Body of pancreas (tissue), 4 donors: Measurements from ENCODE around the gene HAVCR1. TPM values are rescaled to one million over a fixed set of nuclear protein-coding genes. Genes with fewer than 3 reads are reported as not detected.

Experiments used
- ATAC-seq: fragments of 150-250 bp; one replicate; pipeline ENCODE4 v1.9.1; 2016
- DNase-seq, 4 donors: peaks; one replicate each; pipeline ENCODE4 v3.0.0-alpha.2; 2019
- H3K27ac ChIP-seq, 4 donors: fragments of 200-600 bp; sonication (generic); 1 replicate in 3 of 4; 2 replicates in 1 of 4; pipeline versions ENCODE4 v1.5.1 to v1.6.1; 2016 to 2019; ENCODE audit warnings: mild to moderate bottlenecking in 1 of 4, mixed read lengths in 1 of 4, moderate library complexity in 1 of 4
- H3K27me3 ChIP-seq, 2 donors: fragments of 200-600 bp; sonication (generic); one replicate each; pipeline ENCODE4 v1.6.0; 2016; ENCODE audit warnings: mild to moderate bottlenecking in 1 of 2
- H3K36me3 ChIP-seq, 2 donors: fragments of 200-600 bp; sonication (generic); replicated peaks in 1 of 2; 2 replicates each; pipeline ENCODE4 v1.5.1; 2016; ENCODE audit warnings: low read depth in 2 of 2; ENCODE audit not compliant: insufficient read depth in 1 of 2
- H3K4me1 ChIP-seq: fragments of 200-600 bp; sonication (generic); one replicate; pipeline ENCODE4 v1.6.0; 2016
- H3K4me3 ChIP-seq, 2 donors: fragments of 200-600 bp; sonication (generic); 1 replicate in 1 of 2; 2 replicates in 1 of 2; pipeline ENCODE4 v1.5.1; 2016 to 2019
- H3K9me3 ChIP-seq, 3 donors: fragments of 200-600 bp; sonication (generic); 1 replicate in 2 of 3; 2 replicates in 1 of 3; pipeline ENCODE4 v1.5.1; 2016
- POLR2A ChIP-seq, 3 donors: fragments of 450-650 bp; IDR thresholded peaks; one replicate each; pipeline ENCODE4 v1.6.1; 2016; ENCODE audit warnings: antibody characterized with exemption in 3 of 3, mild to moderate bottlenecking in 2 of 3
- WGBS, 2 donors: methylation state at CpG; one replicate each; pipeline ENCODE4 v1.1.5; 2017; 5-methylcytosine and 5-hydroxymethylcytosine counted together
- intact Hi-C: fragments of 100-400 bp; cut with DNase I; formaldehyde crosslinking; loops from one replicate; pipeline ENCODE4 v1.15.1; 2023
- total RNA-seq, 2 donors: library from RNA; depleted of rRNA; stranded (reverse); fragments of >200 nt; gene quantifications; one replicate each; pipeline ENCODE4 v1.1.0, GENCODE V29; 2016
- TF ChIP-seq, protein P1 (sequence below), 7 experiments: fragments of 450-650 bp in 4 of 7; fragments of 200-600 bp in 3 of 7; sonication (generic) in 3 of 7; IDR thresholded peaks; one replicate each; pipeline ENCODE4 v1.5.1; 2016 to 2019; ENCODE audit warnings: antibody characterized with exemption in 7 of 7

HAVCR1 gene
- total RNA-seq, 2 donors from 2014 or later: not detected

DNA sequence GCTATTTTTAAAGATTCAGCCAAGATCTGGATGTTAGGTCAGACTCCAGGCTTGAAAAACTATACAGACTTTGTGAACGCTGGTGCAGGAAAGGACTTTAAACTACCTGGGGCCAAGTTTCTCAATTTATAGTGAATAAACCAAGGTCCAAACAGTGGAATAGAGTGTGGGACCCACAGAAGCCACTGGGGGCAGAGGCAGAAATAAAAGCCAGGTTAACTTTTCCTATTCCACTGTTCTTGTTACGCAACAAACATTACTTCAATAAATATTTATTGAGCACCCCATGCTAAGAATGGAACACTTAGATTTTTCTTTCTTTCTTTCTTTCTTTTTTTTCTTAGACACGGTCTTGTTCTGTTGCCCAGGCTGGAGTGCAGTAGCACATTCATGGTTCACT, 11.0 kb upstream of the HAVCR1 start:
- Histone ChIP-seq H3K36me3 (no peaks in the 10 kb centered on the region), H3K27ac (no peak overlapping the region), H3K9me3 (no peaks in the 10 kb centered on the region), H3K27me3 (no peaks in the 10 kb centered on the region), H3K4me3 (no peak overlapping the region), H3K4me1 (no peaks in the 10 kb centered on the region)
- ATAC-seq: no peak
- no peak for DNase-seq
- WGBS, 2 donors: 71 to 82% methylated on average over 3 of the region's 3 CpGs
- intact Hi-C loops: no loop called here
- TF ChIP-seq POLR2A (IDR thresholded peaks at IDR 0.05): no peak
- TF ChIP-seq, protein P1, sequence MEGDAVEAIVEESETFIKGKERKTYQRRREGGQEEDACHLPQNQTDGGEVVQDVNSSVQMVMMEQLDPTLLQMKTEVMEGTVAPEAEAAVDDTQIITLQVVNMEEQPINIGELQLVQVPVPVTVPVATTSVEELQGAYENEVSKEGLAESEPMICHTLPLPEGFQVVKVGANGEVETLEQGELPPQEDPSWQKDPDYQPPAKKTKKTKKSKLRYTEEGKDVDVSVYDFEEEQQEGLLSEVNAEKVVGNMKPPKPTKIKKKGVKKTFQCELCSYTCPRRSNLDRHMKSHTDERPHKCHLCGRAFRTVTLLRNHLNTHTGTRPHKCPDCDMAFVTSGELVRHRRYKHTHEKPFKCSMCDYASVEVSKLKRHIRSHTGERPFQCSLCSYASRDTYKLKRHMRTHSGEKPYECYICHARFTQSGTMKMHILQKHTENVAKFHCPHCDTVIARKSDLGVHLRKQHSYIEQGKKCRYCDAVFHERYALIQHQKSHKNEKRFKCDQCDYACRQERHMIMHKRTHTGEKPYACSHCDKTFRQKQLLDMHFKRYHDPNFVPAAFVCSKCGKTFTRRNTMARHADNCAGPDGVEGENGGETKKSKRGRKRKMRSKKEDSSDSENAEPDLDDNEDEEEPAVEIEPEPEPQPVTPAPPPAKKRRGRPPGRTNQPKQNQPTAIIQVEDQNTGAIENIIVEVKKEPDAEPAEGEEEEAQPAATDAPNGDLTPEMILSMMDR (IDR thresholded peaks at IDR 0.05): no peak

DNA sequence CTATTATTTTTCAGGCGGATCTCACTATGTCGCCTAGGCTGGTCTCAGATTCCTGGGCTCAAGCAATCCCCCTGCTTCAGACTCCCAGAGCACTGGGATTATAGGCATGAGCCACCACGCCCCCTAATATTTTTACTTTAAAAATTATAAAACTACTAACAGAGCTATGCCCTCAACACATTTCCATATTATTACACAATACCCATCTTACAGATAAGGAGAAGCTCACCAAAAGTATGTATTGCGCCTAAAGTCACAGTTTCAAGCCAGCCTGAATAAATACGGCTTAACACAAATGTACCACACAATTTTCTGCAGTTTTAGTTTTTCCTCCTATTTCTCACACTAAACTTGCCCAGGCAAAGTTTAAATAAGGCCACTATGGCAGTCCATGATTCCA, 9.9 kb upstream of the HAVCR1 start:
- intact Hi-C loops: no loop called here
- no peaks in the 10 kb centered on the region for H3K36me3 ChIP-seq
- ATAC-seq: no peak
- DNase-seq: no peak
- TF ChIP-seq, protein P1 (IDR thresholded peaks at IDR 0.05): no peak
- no peak overlapping the region for H3K4me3 ChIP-seq
- 83 to 93% methylated on average over 5 of the region's 5 CpGs for whole genome bisulfite sequencing, 2 donors
- H3K27me3 ChIP-seq: no peaks in the 10 kb centered on the region
- H3K27ac ChIP-seq: no peak overlapping the region
- no peaks in the 10 kb centered on the region for H3K4me1 ChIP-seq
- H3K9me3 ChIP-seq: no peaks in the 10 kb centered on the region

DNA sequence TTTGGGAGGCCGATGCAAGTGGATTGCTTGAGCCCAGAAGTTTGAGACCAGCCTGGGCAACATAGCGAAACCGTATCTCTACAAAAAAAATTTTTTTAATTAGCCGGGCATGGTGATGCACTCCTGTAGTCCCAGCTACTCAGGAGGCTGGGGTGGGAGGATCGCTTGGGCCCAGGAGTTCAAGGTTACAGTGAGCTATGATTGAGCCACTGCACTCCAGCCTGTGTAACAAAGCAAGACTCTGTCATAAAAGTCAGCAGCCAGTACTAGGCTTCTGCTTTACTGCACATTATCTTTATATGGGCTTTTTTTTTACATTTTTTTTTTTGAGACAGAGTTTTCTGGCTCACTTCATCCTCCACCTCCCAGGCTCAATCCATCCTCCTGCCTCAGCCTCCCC, 9.4 kb upstream of the HAVCR1 start:
- no peaks in the 10 kb centered on the region for H3K9me3 ChIP-seq

DNA sequence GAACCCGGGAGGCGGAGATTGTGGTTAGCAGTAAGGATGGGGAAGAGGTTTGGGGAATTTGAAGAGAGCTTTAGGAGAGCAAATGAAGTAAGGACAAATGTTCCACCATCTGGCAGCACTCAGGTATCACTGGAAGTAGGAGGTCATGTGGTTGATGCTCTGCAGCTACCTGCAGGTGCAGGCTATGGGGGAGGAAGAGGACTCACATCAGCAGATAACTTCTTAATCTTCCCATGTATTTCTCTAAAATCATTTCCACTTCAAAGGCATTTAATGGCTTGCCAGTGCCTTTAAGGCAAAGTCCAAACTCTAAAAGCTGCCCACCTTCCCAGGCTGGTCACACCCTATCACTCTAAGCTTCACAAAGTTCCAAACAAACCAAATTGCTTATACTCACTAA, 8.1 kb upstream of the HAVCR1 start:
- no peak for ATAC-seq
- Histone ChIP-seq H3K9me3 (no peaks in the 10 kb centered on the region), H3K27ac (no peak overlapping the region), H3K27me3 (no peaks in the 10 kb centered on the region), H3K36me3 (no peaks in the 10 kb centered on the region), H3K4me1 (no peaks in the 10 kb centered on the region), H3K4me3 (no peak overlapping the region)
- WGBS, 2 donors: 50 to 56% methylated on average over 2 of the region's 2 CpGs
- intact Hi-C loops: no loop called here
- no peak for DNase-seq
- TF ChIP-seq POLR2A (IDR thresholded peaks at IDR 0.05): no peak
- TF ChIP-seq, protein P1 (IDR thresholded peaks at IDR 0.05): no peak

More for the DNA sequence above, 9.4 kb upstream of the HAVCR1 start:
- Histone ChIP-seq H3K4me3 (no peak overlapping the region), H3K27ac (no peak overlapping the region), H3K27me3 (no peaks in the 10 kb centered on the region), H3K36me3 (no peaks in the 10 kb centered on the region), H3K4me1 (no peaks in the 10 kb centered on the region)
- DNase-seq: no peak
- TF ChIP-seq, protein P1 (IDR thresholded peaks at IDR 0.05): no peak
- no peak for TF ChIP-seq POLR2A (IDR thresholded peaks at IDR 0.05)
- 84 to 92% methylated on average over 4 to 5 of the region's 5 CpGs for WGBS, 2 donors
- intact Hi-C loops: no loop called here
- ATAC-seq: no peak

DNA sequence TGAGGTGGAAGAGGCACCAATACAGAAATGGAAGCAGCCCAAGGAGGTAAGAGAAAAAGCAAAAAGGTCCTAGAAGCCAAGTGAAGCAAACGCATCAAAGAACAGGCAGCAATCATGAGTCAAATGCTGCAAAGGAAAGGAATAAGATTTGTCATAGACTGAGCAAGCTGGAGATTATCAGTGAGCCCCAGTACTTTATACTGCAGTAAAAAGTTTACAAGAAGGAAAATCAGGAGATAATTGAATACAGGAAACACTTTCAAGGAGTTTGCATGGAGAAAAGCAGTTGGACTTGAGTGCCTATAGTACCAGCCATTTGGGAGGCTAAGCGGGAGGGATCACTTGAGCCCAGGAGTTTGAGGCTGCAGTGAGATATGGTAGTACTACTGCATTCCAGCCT, 7.2 kb upstream of the HAVCR1 start:
- H3K36me3 ChIP-seq: no peaks in the 10 kb centered on the region
- H3K4me1 ChIP-seq: no peaks in the 10 kb centered on the region
- H3K27me3 ChIP-seq: no peaks in the 10 kb centered on the region
- H3K27ac ChIP-seq: no peak overlapping the region
- intact Hi-C loops: no loop called here
- no peak for ATAC-seq
- no peaks in the 10 kb centered on the region for H3K9me3 ChIP-seq
- H3K4me3 ChIP-seq: no peak overlapping the region
- DNase-seq: no peak
- TF ChIP-seq POLR2A (IDR thresholded peaks at IDR 0.05): no peak
- TF ChIP-seq, protein P1 (IDR thresholded peaks at IDR 0.05): no peak
- WGBS, 2 donors: 76 to 80% methylated on average over 2 of the region's 2 CpGs
